HG03354 (cell line): ENCODE results near the gene NSF.
"Not testable (repeated sequence)": the region's sequence is repeated elsewhere in the genome, so short reads cannot be mapped to it uniquely, and the experiment has no call there.

ENCODE experiments used
- ATAC-seq: cut with Tn5 transposase; IDR thresholded peaks from one replicate; pipeline ENCODE4 v1.9.1; 2021; ENCODE audit warnings: mild to moderate bottlenecking; ENCODE audit not compliant: unreplicated experiment, poor library complexity, severe bottlenecking

Gene NSF

DNA sequence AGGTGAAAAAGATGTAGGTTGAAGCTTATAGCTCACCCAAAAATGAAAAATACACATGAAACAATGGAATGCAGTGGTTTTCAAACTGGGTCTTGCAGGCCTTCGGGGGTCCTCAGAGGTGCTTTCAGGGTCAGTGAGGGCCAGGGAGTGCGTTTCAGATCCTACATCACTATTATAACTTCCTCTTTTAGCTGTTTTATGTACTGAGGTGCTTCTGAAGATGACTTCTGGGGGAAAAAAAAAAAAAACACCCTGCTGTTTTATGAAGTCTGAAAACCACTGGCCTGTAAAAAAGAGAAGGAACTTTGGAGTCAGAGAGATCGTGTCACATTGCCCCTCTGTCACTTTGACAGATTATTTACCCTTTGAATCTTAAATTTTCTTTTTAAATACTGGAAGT, 102.8 kb downstream of the NSF start:
- not testable (repeated sequence) for ATAC-seq

GRCh38 chr17:46696522-46696921, 106.1 kb downstream of the NSF start:
- ATAC-seq: not testable (repeated sequence)

DNA sequence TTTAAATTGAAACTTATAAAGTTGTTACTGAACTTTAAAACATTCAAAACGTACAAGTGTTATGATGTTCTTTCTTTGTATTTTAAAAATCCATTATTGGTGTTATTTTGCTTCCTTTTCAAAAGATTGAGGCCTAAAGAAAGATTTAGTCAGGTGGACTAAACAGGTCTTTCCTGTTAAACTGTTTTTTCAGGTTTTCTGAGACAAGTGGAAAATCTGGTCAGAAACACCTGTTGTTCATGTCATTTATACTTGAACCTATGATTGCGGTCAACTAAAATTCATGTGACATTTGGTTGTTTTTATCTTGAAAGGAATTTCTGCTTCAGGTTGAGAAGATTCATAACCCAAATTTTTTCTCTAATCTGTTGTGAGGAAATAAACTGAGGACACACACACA, 108.5 kb downstream of the NSF start:
- not testable (repeated sequence) for ATAC-seq

DNA sequence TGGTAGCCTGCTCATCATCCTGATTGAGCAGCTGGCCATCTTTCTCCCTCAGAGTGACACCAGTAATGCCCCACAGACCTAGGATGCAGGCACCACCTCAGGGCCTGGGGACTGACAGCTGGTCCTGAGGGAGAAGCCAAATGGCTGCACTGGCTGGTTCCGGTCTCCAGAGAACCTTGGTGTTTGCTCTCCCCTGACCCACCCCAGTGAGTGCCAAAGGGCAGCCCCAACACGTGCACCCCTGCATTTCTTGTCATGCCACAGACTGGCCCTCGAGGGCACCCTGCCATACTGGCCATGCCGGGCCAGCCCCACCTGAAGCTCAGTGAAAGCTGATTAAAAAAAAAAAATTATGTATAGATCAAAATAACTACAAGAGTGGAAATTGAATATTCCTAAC, 127.5 kb downstream of the NSF start:
- no peak for ATAC-seq

DNA sequence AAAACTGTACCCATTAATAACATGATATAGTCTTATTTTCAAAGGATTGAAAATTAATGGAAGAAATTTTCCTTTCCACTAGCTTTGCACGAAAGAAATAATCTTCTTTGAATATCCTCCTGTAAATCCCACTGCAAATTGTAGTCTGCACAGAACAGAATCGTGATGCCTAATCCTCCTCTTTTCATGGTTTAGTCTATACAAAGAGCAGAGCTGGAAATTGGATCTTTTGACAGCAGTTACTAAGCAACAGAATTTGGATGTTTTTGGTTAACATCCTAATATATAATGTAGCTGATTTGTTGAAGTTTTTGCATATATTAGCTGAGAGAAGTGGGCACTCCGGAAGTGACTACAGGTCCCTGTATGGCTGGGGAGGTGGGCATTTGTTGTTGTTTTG, 129.4 kb downstream of the NSF start:
- no peak for ATAC-seq

DNA sequence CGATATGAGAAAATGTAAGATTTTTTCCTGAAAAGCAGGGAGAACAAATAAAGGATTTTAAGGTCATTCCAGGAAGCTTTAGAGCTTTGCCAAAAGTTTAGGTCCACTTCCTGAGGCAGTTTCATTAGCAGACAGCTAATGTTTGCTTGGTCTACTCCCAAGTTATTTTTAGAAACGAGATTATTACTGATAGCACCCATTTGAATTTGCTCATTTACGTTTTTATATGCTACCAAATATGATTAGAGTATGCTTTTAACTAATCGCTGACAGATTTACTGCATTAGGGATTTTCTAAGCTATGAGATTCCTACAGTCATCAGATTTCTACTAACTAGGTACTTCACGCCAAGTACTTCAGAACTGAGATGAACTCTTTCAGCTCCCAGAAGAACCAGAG, 129.9 kb downstream of the NSF start:
- no peak for ATAC-seq

DNA sequence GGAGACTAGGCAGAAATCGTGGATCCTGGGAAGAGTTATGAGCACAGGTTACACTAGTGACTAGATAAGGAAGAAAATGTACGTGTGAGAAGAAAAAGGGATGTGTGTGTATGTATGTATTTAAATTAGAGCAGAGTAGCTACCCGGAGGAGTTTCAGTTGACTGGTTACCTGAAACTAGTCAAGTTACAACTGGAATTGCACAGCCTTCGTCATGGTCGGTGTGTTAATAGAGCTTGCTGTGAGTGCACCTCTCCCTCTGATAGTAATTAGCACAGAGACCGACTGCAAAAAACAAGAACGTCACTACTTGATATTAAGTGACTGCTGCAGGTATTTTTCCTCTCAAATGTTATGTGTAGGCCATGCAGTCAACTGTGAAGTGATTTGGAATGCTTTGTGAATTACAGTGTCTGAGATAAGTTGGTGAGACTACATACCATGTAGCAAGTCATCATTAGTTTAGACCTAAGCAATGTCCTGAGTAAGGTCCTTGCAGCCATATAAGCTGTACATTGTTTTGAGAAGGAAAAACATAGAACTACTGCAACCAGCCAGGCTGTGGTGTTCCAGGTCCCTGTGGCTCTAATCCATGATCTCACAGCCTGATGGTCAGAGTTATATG, 132.3 kb downstream of the NSF start:
- no peak for ATAC-seq

DNA sequence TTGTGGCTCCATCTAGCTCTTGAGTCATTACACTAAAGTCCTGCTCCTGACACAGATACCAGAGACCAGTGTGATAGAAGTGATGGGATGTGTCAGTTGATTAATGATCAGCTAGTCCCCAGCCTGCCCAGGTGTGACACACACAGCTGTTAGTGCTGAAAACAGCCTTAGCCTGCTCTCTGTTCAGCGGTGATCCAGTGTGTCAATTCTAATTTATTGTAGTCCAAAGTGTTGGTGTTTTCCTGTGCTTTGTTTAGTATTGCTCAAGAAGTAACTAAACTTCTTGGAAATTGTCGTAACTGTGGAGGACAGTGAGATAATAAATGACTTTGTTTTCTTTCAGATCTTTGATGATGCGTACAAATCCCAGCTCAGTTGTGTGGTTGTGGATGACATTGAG, 135.7 kb downstream of the NSF start:
- no peak for ATAC-seq

DNA sequence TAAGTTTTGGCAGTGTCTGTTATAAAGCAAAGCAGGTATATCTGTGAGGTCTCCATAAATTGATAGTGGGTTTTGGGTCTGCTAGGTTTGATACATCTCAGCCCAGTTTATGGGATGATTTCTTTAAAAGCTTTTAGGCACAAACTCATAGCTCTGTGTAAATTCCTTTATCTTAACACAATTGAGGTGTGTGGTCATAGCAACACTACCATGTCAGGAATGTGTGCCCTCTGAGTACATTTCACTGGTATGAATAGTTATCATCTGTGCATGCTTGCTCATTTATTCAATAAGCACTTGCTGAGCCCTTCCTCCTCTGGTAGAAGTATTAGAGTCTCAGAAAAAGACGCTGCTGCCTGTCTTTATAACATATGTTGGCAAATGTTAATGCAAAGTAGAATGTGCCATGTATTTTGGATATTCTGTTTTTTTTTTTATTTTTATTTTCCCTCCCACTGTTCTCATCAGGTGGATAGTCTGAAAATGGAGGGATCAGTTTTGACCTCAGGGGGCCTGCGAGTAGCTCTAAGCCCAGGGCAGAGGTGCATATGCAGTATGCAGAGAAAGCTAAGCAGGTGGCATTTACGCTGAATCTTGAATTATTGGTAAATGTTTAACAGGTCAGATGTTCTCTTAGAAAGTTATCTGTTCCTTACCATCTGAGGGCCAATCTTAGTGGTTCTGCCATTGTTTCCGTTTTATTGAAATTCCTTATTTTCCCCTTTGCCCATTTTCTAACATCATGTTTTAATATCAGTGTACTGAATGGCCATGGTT, 137.3 kb downstream of the NSF start:
- no peak for ATAC-seq

GRCh38 chr17:46730026-46730425, 139.6 kb downstream of the NSF start:
- ATAC-seq: no peak

DNA sequence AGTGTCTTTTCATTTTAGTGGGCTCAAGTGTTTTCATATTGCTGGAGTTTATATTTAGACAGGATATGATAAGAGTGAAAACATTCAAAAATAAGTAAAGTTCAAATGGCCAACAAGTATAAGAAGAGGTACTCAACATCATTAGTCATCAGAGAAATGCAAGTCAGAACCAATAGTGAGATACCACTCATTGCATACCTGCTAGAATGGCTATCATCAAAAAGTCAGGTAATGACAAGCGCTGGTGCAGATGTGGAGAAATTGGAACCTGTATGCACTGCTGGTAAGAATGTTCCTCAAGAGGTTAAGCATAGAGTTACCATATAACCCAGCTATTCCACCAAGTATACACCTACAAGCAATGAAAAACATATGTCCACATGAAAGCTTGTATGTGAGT, 140.2 kb downstream of the NSF start:
- no peak for ATAC-seq

GRCh38 chr17:46732160-46732559, 141.7 kb downstream of the NSF start:
- no peak for ATAC-seq

GRCh38 chr17:46732754-46733398, 142.4 kb downstream of the NSF start:
- no peak for ATAC-seq

DNA sequence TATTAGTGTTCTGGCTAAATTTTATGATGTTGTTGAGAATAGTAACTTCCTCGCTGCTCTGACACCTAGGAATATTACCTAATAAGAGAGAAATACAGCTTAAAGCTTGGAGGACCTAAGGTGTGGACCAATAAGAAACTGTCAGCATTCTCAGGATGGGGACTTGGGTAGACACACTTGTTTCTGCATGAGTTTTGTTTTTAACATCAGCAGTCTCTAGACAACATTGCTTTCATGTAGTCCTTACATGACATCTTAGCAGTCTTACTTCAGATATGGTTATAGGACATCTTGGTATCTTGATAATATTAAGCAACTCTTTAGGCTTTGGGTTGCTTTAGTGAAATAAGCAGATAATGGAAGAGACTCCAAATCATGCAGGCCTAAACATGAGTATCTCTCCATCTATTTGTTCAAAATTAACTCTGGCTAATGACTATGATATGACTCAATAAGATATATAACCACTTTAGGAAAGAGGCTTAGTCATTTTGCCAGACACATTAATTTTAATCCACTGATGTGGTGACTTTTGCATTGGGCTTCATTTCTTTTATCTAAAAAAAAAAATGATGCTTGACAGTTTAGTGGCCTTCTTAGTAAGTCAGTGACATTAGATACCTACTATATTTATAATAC, 143.5 kb downstream of the NSF start:
- no peak for ATAC-seq

- no peak for ATAC-seq
Observed at GRCh38 chr17:46736100-46736499, 145.6 kb downstream of the NSF start.

- ATAC-seq: no peak
Observed at GRCh38 chr17:46737326-46737725, 146.9 kb downstream of the NSF start.

GRCh38 chr17:46738544-46738943, 148.1 kb downstream of the NSF start:
- ATAC-seq: no peak

DNA sequence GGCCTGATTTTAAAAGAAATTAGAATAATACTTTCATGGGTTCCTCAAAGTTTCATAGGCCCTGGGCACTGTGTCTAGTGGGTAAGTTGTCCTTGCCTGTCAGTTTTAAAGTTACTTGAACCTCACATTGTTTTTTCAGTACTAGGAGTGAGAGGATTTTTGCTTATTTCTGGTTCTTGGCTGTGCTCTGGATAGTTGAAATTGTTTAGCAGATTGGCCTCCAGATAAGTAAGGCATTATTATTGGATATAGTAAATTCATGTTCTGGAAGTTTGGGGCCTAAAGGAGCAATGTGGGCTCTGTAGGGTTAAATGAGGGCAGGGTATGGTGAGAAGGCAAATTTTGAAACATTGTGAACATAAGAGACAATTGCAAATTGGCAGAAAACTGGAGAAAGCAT, 149.5 kb downstream of the NSF start:
- ATAC-seq: no peak

GRCh38 chr17:46741122-46741730, 150.8 kb downstream of the NSF start:
- ATAC-seq: no peak

- ATAC-seq: no peak
Observed at GRCh38 chr17:46742565-46743270, 152.2 kb downstream of the NSF start.
